ENCODE results near the gene DPP6. TPM values are rescaled to one million over a fixed set of nuclear protein-coding genes. Genes with fewer than 3 reads are reported as not detected.

DPP6 gene
- polyA plus RNA-seq, 1 donor (not counting 4 experiments of a cell fraction or from before 2014, with no cell fraction given) = not detected

DNA sequence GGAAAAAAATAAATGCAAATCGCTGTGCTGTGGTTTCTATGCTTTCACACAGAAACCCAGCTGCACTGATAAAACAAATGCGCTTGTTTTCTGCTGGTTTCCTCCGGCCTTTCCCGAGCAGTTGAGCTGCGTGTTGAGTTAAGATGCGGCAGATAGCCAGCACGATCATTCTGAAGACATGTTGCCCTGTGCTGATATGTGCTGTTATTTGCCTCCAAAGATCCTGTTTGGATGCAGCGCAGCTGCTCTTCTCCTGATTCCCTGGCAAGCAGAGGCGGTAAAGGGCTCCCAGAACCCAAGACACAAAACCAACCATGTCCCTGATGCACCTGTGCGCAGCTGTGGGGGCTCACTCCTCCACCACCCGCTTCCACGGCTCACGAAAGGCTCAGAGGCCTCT, 725.3 kb downstream of the DPP6 start:
- no peak for FAIRE-seq
- H3K27me3 ChIP-seq (ENCODE audit: control insufficient read depth, extremely low read depth, insufficient read depth, low read length) = no peaks in the 10 kb centered on the region
- no peak overlapping the region for H3K27ac ChIP-seq (ENCODE audit: control insufficient read depth, insufficient read depth, low read length)
- no peak overlapping the region for H3K9ac ChIP-seq (ENCODE audit: control insufficient read depth, extremely low read depth, insufficient read depth, low read length)
- H2AFZ ChIP-seq (ENCODE audit: control insufficient read depth, low read length) = no peak overlapping the region
- no peaks in the 10 kb centered on the region for H3K36me3 ChIP-seq (ENCODE audit: control insufficient read depth in 2 of 2, extremely low read depth in 1 of 2, insufficient read depth in 2 of 2, low read length in 2 of 2)
- H3K4me3 ChIP-seq (ENCODE audit: control insufficient read depth in 2 of 3, extremely low read depth in 1 of 3, insufficient read depth in 2 of 3, low read depth in 1 of 3, low read length in 3 of 3) = no peak overlapping the region
- no peaks in the 10 kb centered on the region for H3K9me1 ChIP-seq (ENCODE audit: control insufficient read depth, extremely low read depth, insufficient read depth, low read length)
- H3K79me2 ChIP-seq (ENCODE audit: control insufficient read depth, insufficient read depth, low read length) = no peaks in the 10 kb centered on the region
- H3K4me1 ChIP-seq (ENCODE audit: control insufficient read depth, extremely low read depth, insufficient read depth, low read length) = no peaks in the 10 kb centered on the region
- dilution Hi-C loops (cut with MboI; ENCODE audit: extremely low pct_ligation_motif_present, low sequenced_read_pairs) = no loop called here
- no peak for DNase-seq (ENCODE audit: low read depth, low spot score)
- no peak overlapping the region for H3K4me2 ChIP-seq (ENCODE audit: control insufficient read depth, extremely low read depth, insufficient read depth, low read depth, low read length)
- TF ChIP-seq, protein P1, sequence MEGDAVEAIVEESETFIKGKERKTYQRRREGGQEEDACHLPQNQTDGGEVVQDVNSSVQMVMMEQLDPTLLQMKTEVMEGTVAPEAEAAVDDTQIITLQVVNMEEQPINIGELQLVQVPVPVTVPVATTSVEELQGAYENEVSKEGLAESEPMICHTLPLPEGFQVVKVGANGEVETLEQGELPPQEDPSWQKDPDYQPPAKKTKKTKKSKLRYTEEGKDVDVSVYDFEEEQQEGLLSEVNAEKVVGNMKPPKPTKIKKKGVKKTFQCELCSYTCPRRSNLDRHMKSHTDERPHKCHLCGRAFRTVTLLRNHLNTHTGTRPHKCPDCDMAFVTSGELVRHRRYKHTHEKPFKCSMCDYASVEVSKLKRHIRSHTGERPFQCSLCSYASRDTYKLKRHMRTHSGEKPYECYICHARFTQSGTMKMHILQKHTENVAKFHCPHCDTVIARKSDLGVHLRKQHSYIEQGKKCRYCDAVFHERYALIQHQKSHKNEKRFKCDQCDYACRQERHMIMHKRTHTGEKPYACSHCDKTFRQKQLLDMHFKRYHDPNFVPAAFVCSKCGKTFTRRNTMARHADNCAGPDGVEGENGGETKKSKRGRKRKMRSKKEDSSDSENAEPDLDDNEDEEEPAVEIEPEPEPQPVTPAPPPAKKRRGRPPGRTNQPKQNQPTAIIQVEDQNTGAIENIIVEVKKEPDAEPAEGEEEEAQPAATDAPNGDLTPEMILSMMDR (optimal IDR thresholded peaks at IDR 0.05 in 1 of 3, IDR thresholded peaks at IDR 0.05 in 1 of 3, conservative IDR thresholded peaks at IDR 0.05 in 1 of 3; ENCODE audit: extremely low read depth in 1 of 3, insufficient read depth in 2 of 3, low read length in 3 of 3) = no peak
- no peak for TF ChIP-seq EZH2 (IDR thresholded peaks at IDR 0.05; ENCODE audit: low read length)
- peaks cover 13% of the 10 kb centered on the region for H3K9me3 ChIP-seq (ENCODE audit: control insufficient read depth, low read depth, low read length)
- no peaks in the 10 kb centered on the region for H4K20me1 ChIP-seq (ENCODE audit: control insufficient read depth, extremely low read depth, insufficient read depth, low read length)

DNA sequence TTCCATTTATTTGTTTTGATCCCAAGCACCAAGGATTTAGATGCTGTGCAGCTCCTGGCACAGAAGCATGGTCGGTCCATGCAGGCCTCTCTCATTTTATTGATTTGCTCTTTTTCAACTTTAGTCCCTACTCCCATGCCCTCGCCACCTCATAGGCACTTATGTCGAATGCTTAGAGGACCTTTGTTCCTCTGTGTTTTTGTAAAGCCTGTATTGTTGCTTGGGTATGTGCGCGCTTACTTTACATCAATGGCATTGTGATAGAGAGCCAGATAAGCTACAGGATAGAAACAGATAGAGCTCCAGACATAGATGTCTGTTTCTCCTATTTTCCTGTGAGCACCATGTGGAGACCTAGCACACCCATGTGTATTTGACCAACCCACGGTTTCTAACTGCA, 725.7 kb downstream of the DPP6 start:
- no peak overlapping the region for H2AFZ ChIP-seq (ENCODE audit: control insufficient read depth, low read length)
- TF ChIP-seq, protein P1 (optimal IDR thresholded peaks at IDR 0.05 in 1 of 3, IDR thresholded peaks at IDR 0.05 in 1 of 3, conservative IDR thresholded peaks at IDR 0.05 in 1 of 3; ENCODE audit: extremely low read depth in 1 of 3, insufficient read depth in 2 of 3, low read length in 3 of 3) = no peak
- no peak for TF ChIP-seq EZH2 (IDR thresholded peaks at IDR 0.05; ENCODE audit: low read length)
- H3K9me3 ChIP-seq (ENCODE audit: control insufficient read depth, low read depth, low read length) = peaks cover 13% of the 10 kb centered on the region
- H3K36me3 ChIP-seq (ENCODE audit: control insufficient read depth in 2 of 2, extremely low read depth in 1 of 2, insufficient read depth in 2 of 2, low read length in 2 of 2) = no peaks in the 10 kb centered on the region
- H3K9me1 ChIP-seq (ENCODE audit: control insufficient read depth, extremely low read depth, insufficient read depth, low read length) = no peaks in the 10 kb centered on the region
- no peaks in the 10 kb centered on the region for H3K27me3 ChIP-seq (ENCODE audit: control insufficient read depth, extremely low read depth, insufficient read depth, low read length)
- no peak overlapping the region for H3K4me3 ChIP-seq (ENCODE audit: control insufficient read depth in 2 of 3, extremely low read depth in 1 of 3, insufficient read depth in 2 of 3, low read depth in 1 of 3, low read length in 3 of 3)
- dilution Hi-C loops (cut with MboI; ENCODE audit: extremely low pct_ligation_motif_present, low sequenced_read_pairs) = no loop called here
- FAIRE-seq = no peak
- H3K9ac ChIP-seq (ENCODE audit: control insufficient read depth, extremely low read depth, insufficient read depth, low read length) = no peak overlapping the region
- H3K4me1 ChIP-seq (ENCODE audit: control insufficient read depth, extremely low read depth, insufficient read depth, low read length) = no peaks in the 10 kb centered on the region
- H3K79me2 ChIP-seq (ENCODE audit: control insufficient read depth, insufficient read depth, low read length) = no peaks in the 10 kb centered on the region
- no peak overlapping the region for H3K4me2 ChIP-seq (ENCODE audit: control insufficient read depth, extremely low read depth, insufficient read depth, low read depth, low read length)
- no peak overlapping the region for H3K27ac ChIP-seq (ENCODE audit: control insufficient read depth, insufficient read depth, low read length)
- no peak for DNase-seq (ENCODE audit: low read depth, low spot score)
- H4K20me1 ChIP-seq (ENCODE audit: control insufficient read depth, extremely low read depth, insufficient read depth, low read length) = no peaks in the 10 kb centered on the region

Data from keratinocyte (primary cell).